ENCODE results near the gene RERGL.
"Not testable (repeated sequence)": the region's sequence is repeated elsewhere in the genome, so short reads cannot be mapped to it uniquely, and the experiment has no call there.

RERGL gene, protein sequence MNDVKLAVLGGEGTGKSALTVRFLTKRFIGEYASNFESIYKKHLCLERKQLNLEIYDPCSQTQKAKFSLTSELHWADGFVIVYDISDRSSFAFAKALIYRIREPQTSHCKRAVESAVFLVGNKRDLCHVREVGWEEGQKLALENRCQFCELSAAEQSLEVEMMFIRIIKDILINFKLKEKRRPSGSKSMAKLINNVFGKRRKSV

DNA sequence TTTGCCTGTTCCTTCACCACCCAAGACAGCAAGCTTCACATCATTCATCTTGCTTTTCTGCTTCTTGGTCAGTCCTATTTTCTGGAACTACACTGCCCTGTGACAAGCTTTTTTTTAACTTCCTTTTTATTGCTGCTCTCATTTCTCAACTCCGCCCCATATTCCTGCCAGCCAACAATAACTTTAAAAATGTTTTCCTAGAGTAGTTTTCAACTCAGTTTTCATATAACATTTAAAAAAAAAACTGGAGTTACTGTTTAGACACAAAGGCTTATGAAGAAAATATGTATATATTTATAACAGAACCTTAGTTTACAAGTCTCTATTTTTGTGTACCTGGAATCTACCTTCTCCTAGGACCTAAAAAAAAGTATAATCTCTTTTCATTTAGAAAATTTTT is at the start of gene RERGL:
Gene RERGL (minus strand): TSS at position 101 of the 400 bp plus-strand sequence. CDS start 53 bp downstream, at position 48.
- no peak for DNase-seq (ENCODE audit: low spot score)

DNA sequence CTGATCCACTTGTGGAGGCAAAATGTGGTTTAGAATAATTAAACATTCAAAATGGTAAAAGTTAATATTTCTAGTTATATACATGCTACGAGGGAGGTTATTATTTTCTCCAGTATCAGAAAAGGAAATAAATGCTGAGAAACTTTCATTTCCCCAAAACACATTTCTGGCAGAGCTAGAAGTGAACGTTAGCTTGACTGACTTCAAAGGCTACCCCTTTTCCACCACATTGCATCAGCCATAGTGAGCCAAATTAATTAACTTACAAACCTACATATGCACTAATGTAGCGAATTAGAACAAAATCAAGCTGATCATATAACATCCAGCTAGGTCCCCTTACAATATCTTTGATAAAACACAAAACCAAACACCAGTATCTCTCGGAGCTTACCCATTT is 49.3 kb upstream of the RERGL start:
- DNase-seq (ENCODE audit: low spot score): no peak

- DNase-seq (ENCODE audit: low spot score): no peak
Measured at GRCh38 chr12:18135509-18135908, 45.5 kb upstream of the RERGL start.

DNA sequence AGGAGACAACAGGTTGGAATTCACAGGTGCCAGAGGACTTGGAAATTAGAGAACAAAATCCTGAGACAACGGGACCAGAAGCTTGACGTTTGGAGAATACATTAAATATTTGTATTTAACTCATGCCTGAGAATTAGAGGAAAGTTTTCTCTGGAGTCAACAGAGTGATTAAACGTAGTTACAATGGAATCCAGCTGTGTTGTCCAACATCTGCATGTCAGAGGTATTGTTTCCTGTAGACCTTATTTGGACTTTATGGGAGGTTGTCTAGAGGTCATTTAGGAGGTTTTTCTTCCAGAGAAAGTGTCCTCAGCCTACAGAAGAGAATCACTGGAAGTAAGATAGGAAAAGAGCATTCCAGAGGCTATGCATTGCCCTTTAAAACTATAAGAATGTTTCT is 45.1 kb upstream of the RERGL start:
- no peak for DNase-seq (ENCODE audit: low spot score)

GRCh38 chr12:18130851-18131250 is 40.9 kb upstream of the RERGL start:
- no peak for DNase-seq (ENCODE audit: low spot score)

GRCh38 chr12:18123707-18124106 is 33.7 kb upstream of the RERGL start:
- DNase-seq (ENCODE audit: low spot score): no peak

DNA sequence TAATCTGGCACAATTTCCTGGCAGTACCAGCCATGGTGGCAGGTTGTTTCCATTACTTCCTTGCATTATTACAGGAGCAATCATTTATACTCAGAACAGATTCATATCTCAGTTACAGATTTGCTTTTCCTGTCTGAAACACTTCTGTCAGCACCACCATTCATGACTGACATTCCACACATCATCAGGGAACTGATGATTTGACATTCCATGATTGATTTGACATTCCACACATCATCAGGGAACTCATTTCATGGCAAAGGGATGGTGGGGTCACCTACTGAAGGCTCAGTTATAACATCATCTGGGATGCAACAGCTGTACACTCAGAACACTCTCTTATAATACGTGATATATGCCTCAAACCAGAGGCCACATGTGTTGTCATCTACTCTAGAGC is 30.9 kb upstream of the RERGL start:
- no peak for DNase-seq (ENCODE audit: low spot score)

GRCh38 chr12:18108611-18109010 is 18.6 kb upstream of the RERGL start:
- DNase-seq (ENCODE audit: low spot score): no peak

- DNase-seq (ENCODE audit: low spot score): no peak
Measured at GRCh38 chr12:18103624-18104023, 13.6 kb upstream of the RERGL start.

GRCh38 chr12:18101043-18101442 is 11.1 kb upstream of the RERGL start:
- no peak for DNase-seq (ENCODE audit: low spot score)

GRCh38 chr12:18084080-18084479 is 5.9 kb downstream of the RERGL start:
- DNase-seq (ENCODE audit: low spot score): no peak

GRCh38 chr12:18079541-18080246 is 10.3 kb downstream of the RERGL start:
- DNase-seq (ENCODE audit: low spot score): no peak

DNA sequence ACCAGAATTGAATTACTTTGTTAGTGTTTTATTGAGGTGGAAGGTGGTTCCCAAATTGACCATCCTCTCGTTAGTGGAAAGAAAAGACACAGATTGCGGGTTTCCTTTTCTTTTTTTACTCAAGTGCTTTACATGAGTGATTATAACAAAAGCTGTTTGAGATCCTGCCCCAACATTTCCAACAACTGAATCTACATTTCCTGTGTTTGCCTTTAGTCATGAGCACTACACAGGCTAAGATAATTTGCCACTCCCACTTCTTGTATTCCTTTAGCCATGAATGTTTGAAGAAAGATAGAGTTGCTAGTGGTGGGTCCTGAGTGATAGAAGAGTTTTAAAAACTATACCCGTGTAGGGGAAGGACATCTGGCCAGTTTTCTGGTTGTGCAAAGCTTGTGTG is 16.0 kb downstream of the RERGL start:
- no peak for DNase-seq (ENCODE audit: low spot score)

GRCh38 chr12:18072723-18073122 is 17.3 kb downstream of the RERGL start:
- DNase-seq (ENCODE audit: low spot score): no peak

GRCh38 chr12:18071336-18071735 is 18.7 kb downstream of the RERGL start:
- no peak for DNase-seq (ENCODE audit: low spot score)

DNA sequence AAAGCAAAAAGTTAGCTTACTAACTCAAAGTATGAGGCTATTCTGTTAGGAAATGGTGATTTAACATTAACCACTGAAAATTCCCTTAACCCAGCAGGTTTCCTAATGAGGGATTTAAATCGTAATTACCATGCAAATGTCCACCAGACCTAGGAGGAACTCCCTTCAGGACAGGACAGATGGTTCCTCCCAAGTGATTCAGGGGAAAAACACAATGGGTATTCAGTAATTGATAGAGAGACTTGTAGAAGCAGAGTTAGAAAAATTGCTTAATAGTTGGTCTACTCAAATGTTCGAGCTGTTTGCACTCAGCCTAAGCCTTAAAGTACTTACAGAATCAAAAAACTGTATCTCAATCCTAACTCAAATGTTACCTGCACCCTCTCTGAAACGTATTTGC is 21.6 kb downstream of the RERGL start:
- DNase-seq (ENCODE audit: low spot score): no peak

DNA sequence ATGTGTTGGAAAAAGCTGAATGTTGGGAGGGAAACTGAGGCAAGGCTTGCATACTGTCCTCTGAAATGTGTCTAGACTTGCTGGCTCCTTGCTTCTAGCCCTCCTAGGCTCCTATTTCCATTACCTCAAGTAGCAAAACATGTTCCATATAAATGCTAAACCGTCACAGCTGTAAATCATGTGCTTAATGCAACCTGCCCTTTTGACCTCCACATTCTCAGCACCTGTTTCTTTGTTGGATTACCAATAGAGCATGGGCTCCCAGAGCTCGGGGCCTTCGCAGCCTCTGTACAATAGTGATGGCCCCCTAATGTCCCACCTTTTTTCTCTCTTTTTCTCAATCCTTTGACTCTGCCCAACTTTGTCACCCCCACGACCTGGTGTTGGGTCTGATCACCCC is 23.3 kb downstream of the RERGL start:
- DNase-seq (ENCODE audit: low spot score): no peak

GRCh38 chr12:18062867-18063266 is 27.1 kb downstream of the RERGL start:
- not testable (repeated sequence) for DNase-seq (ENCODE audit: low spot score)

DNA sequence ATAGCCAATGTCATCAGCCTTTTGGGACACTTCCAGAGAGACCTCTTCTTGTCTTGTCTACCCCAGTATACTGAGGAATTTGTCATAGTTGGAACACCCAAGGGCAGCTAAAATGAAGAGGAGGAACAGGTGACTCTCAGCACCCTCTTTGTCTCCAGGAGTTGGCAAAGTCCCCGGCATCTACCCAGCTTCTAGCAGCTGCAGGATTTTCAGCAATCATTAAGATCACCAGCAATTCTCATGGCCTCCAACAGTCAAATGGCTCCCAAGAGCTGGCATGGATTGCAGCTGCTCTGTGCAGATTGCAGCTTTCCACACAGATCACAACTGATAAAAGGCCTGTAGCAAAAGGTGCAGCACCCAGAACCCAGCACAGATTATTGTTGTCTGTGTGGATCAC is 32.9 kb downstream of the RERGL start:
- DNase-seq (ENCODE audit: low spot score): no peak

- DNase-seq (ENCODE audit: low spot score): no peak
Measured at GRCh38 chr12:18054925-18055619, 34.9 kb downstream of the RERGL start.

DNA sequence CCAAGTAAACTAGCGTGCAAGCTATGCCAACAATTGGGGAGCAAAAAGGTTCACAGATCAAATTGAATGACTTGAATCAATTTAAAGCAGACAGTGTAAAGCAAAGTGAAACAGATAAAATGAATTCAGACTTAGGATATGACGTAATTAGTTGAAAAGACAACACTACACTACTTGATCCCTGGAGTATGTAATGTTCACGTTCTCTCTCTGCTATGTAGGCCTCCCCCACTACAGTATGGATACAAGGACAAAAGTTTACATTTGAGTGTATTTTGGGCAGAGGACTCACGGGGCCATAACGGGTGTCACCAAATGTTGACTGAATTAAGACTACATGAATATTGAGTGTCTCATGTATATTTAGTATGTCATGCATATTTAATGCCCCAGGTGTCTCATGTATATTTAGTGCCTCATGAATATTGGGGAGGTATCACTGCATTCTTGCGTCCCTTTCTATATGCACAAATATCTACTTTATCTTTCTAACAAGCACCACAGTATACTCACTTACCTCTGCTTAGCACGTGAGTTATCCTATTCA is 44.5 kb downstream of the RERGL start:
- DNase-seq (ENCODE audit: low spot score): no peak

GRCh38 chr12:18040060-18040742 is 49.8 kb downstream of the RERGL start:
- not testable (repeated sequence) for DNase-seq (ENCODE audit: low spot score)

Measured in hematopoietic multipotent progenitor cell treated with erythropoietin and hydrocortisone succinate and interleukin-3 and kit ligand, for 17 days (in vitro differentiated cells).